Measurements from ENCODE around the gene CFAP45. TPM values are rescaled to one million over a fixed set of nuclear protein-coding genes. Genes with fewer than 3 reads are reported as not detected.

The CFAP45 gene
- total RNA-seq, 4 donors from 2014 or later, result 0.32 TPM; not detected in 3

GRCh38 chr1:159920202-159920601 is 20.2 kb upstream of the CFAP45 start:
- Histone ChIP-seq H3K4me3 (no peak overlapping the region), H3K4me1 (peaks cover 20 to 73% (median 56%) of the 10 kb centered on the region in 4 donors), H3K27me3 (no peaks in the 10 kb centered on the region), H3K27ac (peak overlapping the region in 2 of 4 donors; percentile 97 to 98), H3K9me3 (no peaks in the 10 kb centered on the region), H3K36me3 (peaks cover 0 to 22% (median 16%) of the 10 kb centered on the region in 4 donors)
- TF ChIP-seq EP300 (IDR thresholded peaks at IDR 0.05; ENCODE audit: low read depth) (no peak), POLR2A (IDR thresholded peaks at IDR 0.05) (no peak), CTCF (IDR thresholded peaks at IDR 0.05) (no peak), POLR2AphosphoS5 (IDR thresholded peaks at IDR 0.05) (no peak)
- 92% methylated on average over 10 of the region's 10 CpGs; no CpG with 5 or more reads in 1 of the 2 donors for WGBS, 2 donors (ENCODE audit: low coverage in 1 of 2)
- intact Hi-C loops (cut with DNase I; ENCODE audit: low total_unique reads), result no loop called here
- in situ Hi-C loops (cut with MboI; ENCODE audit: low pct_ligation_motif_present in 1 of 4, low pct_unique_long_range_greater_than_20kb in 1 of 4, low sequenced_read_pairs in 3 of 4), result no loop called here
- DNase-seq, result no peak

GRCh38 chr1:159919236-159919865 is 19.4 kb upstream of the CFAP45 start:
- H3K9me3 ChIP-seq, result no peaks in the 10 kb centered on the region
- peaks cover 20 to 73% (median 57%) of the 10 kb centered on the region in 4 donors for H3K4me1 ChIP-seq
- TF ChIP-seq POLR2AphosphoS5 (IDR thresholded peaks at IDR 0.05) (no peak), EP300 (IDR thresholded peaks at IDR 0.05; ENCODE audit: low read depth) (no peak), CTCF (IDR thresholded peaks at IDR 0.05) (no peak), POLR2A (IDR thresholded peaks at IDR 0.05) (no peak)
- in situ Hi-C loops (cut with MboI; ENCODE audit: low pct_ligation_motif_present in 1 of 4, low pct_unique_long_range_greater_than_20kb in 1 of 4, low sequenced_read_pairs in 3 of 4) (no loop called here), intact Hi-C loops (cut with DNase I; ENCODE audit: low total_unique reads) (no loop called here)
- peak overlapping the region in 2 of 4 donors; percentile 23 to 97 for H3K27ac ChIP-seq
- H3K4me3 ChIP-seq, result no peak overlapping the region
- 92 to 100% methylated on average over 2 to 10 of the region's 10 CpGs for WGBS, 2 donors (ENCODE audit: low coverage in 1 of 2)
- DNase-seq, result no peak
- H3K27me3 ChIP-seq, result no peaks in the 10 kb centered on the region
- H3K36me3 ChIP-seq, result peaks cover 0 to 22% (median 16%) of the 10 kb centered on the region in 4 donors

DNA sequence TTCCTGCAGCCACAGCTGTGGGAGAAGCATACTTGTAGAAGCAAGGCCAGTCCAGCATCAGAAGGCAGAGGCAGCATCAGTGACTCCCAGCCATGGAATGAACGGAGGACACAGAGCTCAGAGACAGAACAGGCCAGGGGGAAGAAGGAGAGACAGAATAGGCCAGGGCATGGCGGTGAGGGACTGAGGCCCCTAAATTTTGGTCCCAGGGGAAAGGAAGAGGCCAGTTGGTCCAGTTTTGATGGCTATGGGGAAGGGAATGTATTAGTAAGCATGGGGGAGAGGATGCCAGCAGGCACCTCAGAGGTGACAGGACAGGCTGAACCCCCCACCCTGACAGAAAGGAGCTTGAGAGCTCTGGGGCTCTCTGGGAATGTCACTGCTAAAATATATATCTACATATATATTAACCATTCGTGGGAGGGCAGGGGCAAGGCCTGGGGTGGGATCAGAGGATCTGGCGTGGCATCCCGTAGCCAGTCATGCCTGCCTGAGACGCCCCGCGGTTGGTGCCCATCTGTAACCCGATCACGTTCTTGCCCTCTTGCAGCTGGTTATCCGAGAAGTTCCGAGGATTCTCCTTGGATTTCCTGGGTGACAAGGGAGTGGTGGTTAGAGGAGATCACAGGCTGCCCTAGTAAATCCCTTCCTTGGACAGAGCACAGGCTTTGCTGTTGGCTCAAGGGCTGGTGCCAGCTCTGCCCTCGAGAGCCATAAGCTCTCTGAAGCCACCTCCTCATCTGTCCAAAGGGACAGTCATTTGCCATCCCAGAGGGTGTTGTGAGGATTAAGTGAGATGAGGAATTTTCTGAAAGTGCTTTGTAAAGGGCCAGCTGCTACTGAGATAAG is 18.6 kb upstream of the CFAP45 start:
- TF ChIP-seq EP300 (IDR thresholded peaks at IDR 0.05; ENCODE audit: low read depth) (no peak), CTCF (IDR thresholded peaks at IDR 0.05) (no peak), POLR2AphosphoS5 (IDR thresholded peaks at IDR 0.05) (no peak), POLR2A (IDR thresholded peaks at IDR 0.05) (no peak)
- Histone ChIP-seq H3K36me3 (peaks cover 0 to 22% (median 16%) of the 10 kb centered on the region in 4 donors), H3K4me3 (no peak overlapping the region), H3K27me3 (no peaks in the 10 kb centered on the region), H3K4me1 (peaks cover 22 to 75% (median 57%) of the 10 kb centered on the region in 4 donors), H3K27ac (peak overlapping the region; percentile 4 to 51 (median 31)), H3K9me3 (no peaks in the 10 kb centered on the region)
- in situ Hi-C loops (cut with MboI; ENCODE audit: low pct_ligation_motif_present in 1 of 4, low pct_unique_long_range_greater_than_20kb in 1 of 4, low sequenced_read_pairs in 3 of 4) (no loop called here), intact Hi-C loops (cut with DNase I; ENCODE audit: low total_unique reads) (no loop called here)
- DNase-seq, result no peak
- whole genome bisulfite sequencing, 2 donors (ENCODE audit: low coverage in 1 of 2), result 79 to 84% methylated on average over 4 to 13 of the region's 13 CpGs
